ENCODE measurements around the gene TRIM54.

TRIM54 gene

DNA sequence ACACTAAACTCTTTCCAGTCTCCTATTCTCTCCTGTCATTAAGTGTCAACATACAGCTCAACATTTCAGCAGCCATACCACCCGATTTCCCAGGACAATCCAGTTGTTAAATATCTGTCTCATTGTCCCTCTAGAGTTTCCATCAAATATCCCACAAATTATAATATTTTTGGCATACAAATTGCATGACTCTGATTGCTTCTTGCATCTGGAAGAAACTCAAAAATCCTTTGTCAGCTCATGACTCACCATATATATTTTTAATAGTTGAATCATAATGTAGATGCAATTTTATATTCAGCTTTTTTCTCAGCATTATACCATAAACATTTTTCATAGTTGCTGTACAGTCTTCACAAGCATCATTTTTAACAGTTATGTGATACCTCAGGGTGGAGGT, 26.6 kb upstream of the TRIM54 start:
- H3K27me3 ChIP-seq (ENCODE audit: control insufficient read depth in 1 of 2, insufficient read depth in 2 of 2, low read length in 2 of 2), result peaks cover 49 to 60% of the 10 kb centered on the region in 2 donors
- H3K4me1 ChIP-seq (ENCODE audit: control insufficient read depth in 1 of 2, insufficient read depth in 2 of 2, low read length in 2 of 2), result no peaks in the 10 kb centered on the region
- no peak overlapping the region for H3K4me3 ChIP-seq (ENCODE audit: low read depth in 1 of 2, low read length in 2 of 2)
- H3K27ac ChIP-seq (ENCODE audit: low read depth, low read length), result no peak overlapping the region
- H3K36me3 ChIP-seq (ENCODE audit: control insufficient read depth in 1 of 2, insufficient read depth in 2 of 2, low read length in 2 of 2), result no peaks in the 10 kb centered on the region
- H3K9me3 ChIP-seq (ENCODE audit: control insufficient read depth in 1 of 2, low read length in 2 of 2), result no peaks in the 10 kb centered on the region
- H3K9ac ChIP-seq (ENCODE audit: low read depth in 1 of 2, low read length in 2 of 2), result no peak overlapping the region

DNA sequence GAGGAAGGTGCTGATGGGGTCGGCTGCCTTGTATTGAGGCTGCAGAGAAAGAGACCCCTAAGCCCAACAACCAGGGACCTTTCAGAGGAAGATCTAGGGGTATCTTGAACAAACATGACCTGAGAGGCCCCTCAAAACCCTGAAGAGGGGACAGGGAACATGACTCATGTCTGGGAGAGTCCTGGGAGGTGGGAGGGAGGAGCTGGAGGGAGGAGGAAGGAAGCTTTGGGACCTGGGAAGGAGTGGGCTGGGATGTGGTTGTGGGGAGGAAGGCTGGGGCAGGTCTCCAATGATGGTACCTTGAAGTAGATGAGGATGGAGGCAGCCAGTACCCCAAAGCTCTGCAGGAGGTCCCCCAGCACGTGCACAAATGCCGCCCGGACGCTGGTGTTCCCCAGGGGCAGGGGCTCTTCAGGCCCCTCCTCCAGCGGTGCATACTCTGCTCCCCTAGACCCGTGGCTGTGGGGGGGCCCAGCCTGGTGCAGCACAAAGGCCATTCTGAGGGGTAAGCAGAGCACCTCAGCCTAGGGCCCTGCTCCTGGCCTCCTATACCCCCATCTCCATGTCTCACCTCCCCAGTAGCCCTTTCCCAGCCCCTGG, 25.3 kb upstream of the TRIM54 start:
- no peak overlapping the region for H3K9ac ChIP-seq (ENCODE audit: low read depth in 1 of 2, low read length in 2 of 2)
- H3K36me3 ChIP-seq (ENCODE audit: control insufficient read depth in 1 of 2, insufficient read depth in 2 of 2, low read length in 2 of 2), result no peaks in the 10 kb centered on the region
- H3K27me3 ChIP-seq (ENCODE audit: control insufficient read depth in 1 of 2, insufficient read depth in 2 of 2, low read length in 2 of 2), result peaks cover 55 to 70% of the 10 kb centered on the region in 2 donors
- no peak overlapping the region for H3K4me3 ChIP-seq (ENCODE audit: low read depth in 1 of 2, low read length in 2 of 2)
- peaks cover 0 to 3% of the 10 kb centered on the region in 2 donors for H3K4me1 ChIP-seq (ENCODE audit: control insufficient read depth in 1 of 2, insufficient read depth in 2 of 2, low read length in 2 of 2)
- no peaks in the 10 kb centered on the region for H3K9me3 ChIP-seq (ENCODE audit: control insufficient read depth in 1 of 2, low read length in 2 of 2)
- H3K27ac ChIP-seq (ENCODE audit: low read depth, low read length), result no peak overlapping the region

DNA sequence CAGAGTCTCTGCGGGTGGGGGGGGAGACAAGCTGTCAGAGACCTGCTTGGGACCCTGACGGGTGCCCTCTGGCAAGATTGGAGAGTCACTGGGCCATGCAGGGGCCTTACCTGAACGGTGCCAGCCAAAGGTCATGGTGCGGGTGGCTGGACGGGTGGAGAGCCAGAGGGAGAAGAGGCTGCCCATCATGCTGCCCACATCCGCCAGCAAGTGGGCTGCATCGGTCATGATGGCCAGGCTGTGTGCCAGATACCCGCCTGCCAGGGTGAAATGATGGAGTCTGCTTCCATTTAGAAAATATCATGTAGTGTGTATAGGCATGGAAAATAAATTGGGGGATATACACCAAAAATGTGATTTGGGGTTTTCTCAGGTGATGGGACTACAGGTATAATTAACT, 24.2 kb upstream of the TRIM54 start:
- Histone ChIP-seq H3K4me3 (ENCODE audit: low read depth in 1 of 2, low read length in 2 of 2) (no peak overlapping the region), H3K9ac (ENCODE audit: low read depth in 1 of 2, low read length in 2 of 2) (no peak overlapping the region), H3K4me1 (ENCODE audit: control insufficient read depth in 1 of 2, insufficient read depth in 2 of 2, low read length in 2 of 2) (peaks cover 0 to 8% of the 10 kb centered on the region in 2 donors), H3K9me3 (ENCODE audit: control insufficient read depth in 1 of 2, low read length in 2 of 2) (no peaks in the 10 kb centered on the region), H3K27ac (ENCODE audit: low read depth, low read length) (no peak overlapping the region), H3K27me3 (ENCODE audit: control insufficient read depth in 1 of 2, insufficient read depth in 2 of 2, low read length in 2 of 2) (peaks cover 61 to 72% of the 10 kb centered on the region in 2 donors), H3K36me3 (ENCODE audit: control insufficient read depth in 1 of 2, insufficient read depth in 2 of 2, low read length in 2 of 2) (no peaks in the 10 kb centered on the region)

- Histone ChIP-seq H3K4me3 (ENCODE audit: low read depth in 1 of 2, low read length in 2 of 2) (no peak overlapping the region), H3K27ac (ENCODE audit: low read depth, low read length) (no peak overlapping the region), H3K9me3 (ENCODE audit: control insufficient read depth in 1 of 2, low read length in 2 of 2) (no peaks in the 10 kb centered on the region), H3K36me3 (ENCODE audit: control insufficient read depth in 1 of 2, insufficient read depth in 2 of 2, low read length in 2 of 2) (no peaks in the 10 kb centered on the region), H3K27me3 (ENCODE audit: control insufficient read depth in 1 of 2, insufficient read depth in 2 of 2, low read length in 2 of 2) (peaks cover 69 to 80% of the 10 kb centered on the region in 2 donors), H3K4me1 (ENCODE audit: control insufficient read depth in 1 of 2, insufficient read depth in 2 of 2, low read length in 2 of 2) (peaks cover 14 to 25% of the 10 kb centered on the region in 2 donors), H3K9ac (ENCODE audit: low read depth in 1 of 2, low read length in 2 of 2) (no peak overlapping the region)
Measured at GRCh38 chr2:27261241-27261925, 20.8 kb upstream of the TRIM54 start.

GRCh38 chr2:27261926-27262298, 20.3 kb upstream of the TRIM54 start:
- peaks cover 14 to 25% of the 10 kb centered on the region in 2 donors for H3K4me1 ChIP-seq (ENCODE audit: control insufficient read depth in 1 of 2, insufficient read depth in 2 of 2, low read length in 2 of 2)
- H3K9ac ChIP-seq (ENCODE audit: low read depth in 1 of 2, low read length in 2 of 2), result no peak overlapping the region
- no peaks in the 10 kb centered on the region for H3K36me3 ChIP-seq (ENCODE audit: control insufficient read depth in 1 of 2, insufficient read depth in 2 of 2, low read length in 2 of 2)
- H3K4me3 ChIP-seq (ENCODE audit: low read depth in 1 of 2, low read length in 2 of 2), result no peak overlapping the region
- no peak overlapping the region for H3K27ac ChIP-seq (ENCODE audit: low read depth, low read length)
- H3K9me3 ChIP-seq (ENCODE audit: control insufficient read depth in 1 of 2, low read length in 2 of 2), result no peaks in the 10 kb centered on the region
- H3K27me3 ChIP-seq (ENCODE audit: control insufficient read depth in 1 of 2, insufficient read depth in 2 of 2, low read length in 2 of 2), result peaks cover 65 to 78% of the 10 kb centered on the region in 2 donors

GRCh38 chr2:27262379-27263286, 19.6 kb upstream of the TRIM54 start, which contains the start of gene SLC30A3:
TSS of gene SLC30A3 (minus strand) at chr2:27263047. CDS start at chr2:27262906, 141 bp downstream.
- Histone ChIP-seq H3K4me3 (ENCODE audit: low read depth in 1 of 2, low read length in 2 of 2) (peak within 1 kb of the TSS; percentile 57 to 69), H3K9ac (ENCODE audit: low read depth in 1 of 2, low read length in 2 of 2) (no peak within 1 kb of the TSS), H3K27me3 (ENCODE audit: control insufficient read depth in 1 of 2, insufficient read depth in 2 of 2, low read length in 2 of 2) (peaks cover 71 to 73% of the 10 kb centered on the region in 2 donors), H3K4me1 (ENCODE audit: control insufficient read depth in 1 of 2, insufficient read depth in 2 of 2, low read length in 2 of 2) (peaks cover 14 to 25% of the 10 kb centered on the region in 2 donors), H3K36me3 (ENCODE audit: control insufficient read depth in 1 of 2, insufficient read depth in 2 of 2, low read length in 2 of 2) (no peaks in the 10 kb centered on the region), H3K9me3 (ENCODE audit: control insufficient read depth in 1 of 2, low read length in 2 of 2) (no peaks in the 10 kb centered on the region), H3K27ac (ENCODE audit: low read depth, low read length) (no peak within 1 kb of the TSS)

GRCh38 chr2:27263287-27264252, 18.7 kb upstream of the TRIM54 start:
- H3K9me3 ChIP-seq (ENCODE audit: control insufficient read depth in 1 of 2, low read length in 2 of 2), result no peaks in the 10 kb centered on the region
- H3K4me3 ChIP-seq (ENCODE audit: low read depth in 1 of 2, low read length in 2 of 2), result peak overlapping the region; percentile 57 to 65
- peaks cover 65 to 76% of the 10 kb centered on the region in 2 donors for H3K27me3 ChIP-seq (ENCODE audit: control insufficient read depth in 1 of 2, insufficient read depth in 2 of 2, low read length in 2 of 2)
- no peaks in the 10 kb centered on the region for H3K36me3 ChIP-seq (ENCODE audit: control insufficient read depth in 1 of 2, insufficient read depth in 2 of 2, low read length in 2 of 2)
- H3K9ac ChIP-seq (ENCODE audit: low read depth in 1 of 2, low read length in 2 of 2), result no peak overlapping the region
- H3K27ac ChIP-seq (ENCODE audit: low read depth, low read length), result no peak overlapping the region
- H3K4me1 ChIP-seq (ENCODE audit: control insufficient read depth in 1 of 2, insufficient read depth in 2 of 2, low read length in 2 of 2), result peaks cover 14 to 25% of the 10 kb centered on the region in 2 donors

DNA sequence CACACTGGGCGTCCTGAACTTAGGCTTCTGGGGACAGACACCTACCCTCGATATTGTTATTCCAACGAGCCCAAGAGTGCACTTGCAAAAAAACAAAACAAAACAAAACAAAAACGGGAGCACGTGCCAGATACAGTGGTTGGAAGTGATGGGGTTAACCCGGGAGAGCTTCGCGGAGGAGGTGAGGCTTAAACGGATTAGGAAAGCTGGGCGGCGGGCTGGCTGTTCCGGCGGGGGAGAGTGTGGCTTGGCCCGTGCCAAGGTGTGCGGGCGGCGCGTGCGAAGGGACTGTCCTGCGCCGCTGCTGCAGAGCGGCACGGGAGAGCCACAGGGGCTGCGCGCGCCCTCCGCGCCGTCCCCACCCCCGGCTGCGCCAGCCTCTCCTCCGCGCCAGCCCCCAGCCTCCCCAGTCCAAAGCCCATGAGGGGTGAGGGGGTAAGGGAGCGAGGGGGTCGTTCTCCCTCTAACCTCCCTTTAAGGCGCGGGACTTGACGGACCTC, 17.9 kb upstream of the TRIM54 start:
- Histone ChIP-seq H3K9me3 (ENCODE audit: control insufficient read depth in 1 of 2, low read length in 2 of 2) (no peaks in the 10 kb centered on the region), H3K27me3 (ENCODE audit: control insufficient read depth in 1 of 2, insufficient read depth in 2 of 2, low read length in 2 of 2) (peaks cover 60 to 76% of the 10 kb centered on the region in 2 donors), H3K27ac (ENCODE audit: low read depth, low read length) (no peak overlapping the region), H3K36me3 (ENCODE audit: control insufficient read depth in 1 of 2, insufficient read depth in 2 of 2, low read length in 2 of 2) (no peaks in the 10 kb centered on the region), H3K4me3 (ENCODE audit: low read depth in 1 of 2, low read length in 2 of 2) (peak overlapping the region; percentile 43 to 57), H3K4me1 (ENCODE audit: control insufficient read depth in 1 of 2, insufficient read depth in 2 of 2, low read length in 2 of 2) (peaks cover 14 to 25% of the 10 kb centered on the region in 2 donors), H3K9ac (ENCODE audit: low read depth in 1 of 2, low read length in 2 of 2) (no peak overlapping the region)
